PC-3 (cell line): Measurements from ENCODE around the gene OCA2. TPM values are rescaled to one million over a fixed set of nuclear protein-coding genes. Genes with fewer than 3 reads are reported as not detected.

Experiments used
- ATAC-seq: fragments of 200-7000 bp; cut with Tn5 transposase; 2 replicates; pipeline ENCODE4 v1.9.1; 2020; ENCODE audit warnings: mild to moderate bottlenecking, moderate library complexity
- BruUV-seq: library from RNA; stranded (reverse); fragments of 400-500 nt; replicated peaks from 2 replicates; lab custom pipeline; 2021; lab: Mats Ljungman, UMichigan
- CTCF ChIA-PET: fragments of 300-600 bp; sonication (Branson Sonifier 250); formaldehyde crosslinking; loops from one replicate; lab custom pipeline; 2022; ENCODE audit warnings: antibody characterized with exemption; lab: Charles Lee
- POLR2A ChIA-PET: fragments of 300-600 bp; sonication (Branson Sonifier 250); formaldehyde crosslinking; loops from one replicate; lab custom pipeline; 2022; ENCODE audit warnings: antibody characterized with exemption; ENCODE audit not compliant: unreplicated experiment; lab: Charles Lee
- DNase-seq: peaks from one replicate; pipeline ENCODE4 v3.0.0-alpha.2; 2015
- H2AFZ ChIP-seq: fragments of 300-600 bp; sonication (generic); 2 replicates; pipeline ENCODE4 v1.6.0; 2016; ENCODE audit warnings: antibody characterized with exemption, low read length
- H3F3A ChIP-seq: fragments of 300-600 bp; sonication (generic); one replicate; pipeline ENCODE4 v1.6.0; 2017; ENCODE audit warnings: antibody characterized with exemption, low read length, control low read depth, mild to moderate bottlenecking; ENCODE audit not compliant: unreplicated experiment
- H3K27ac ChIP-seq: fragments of 300-600 bp; sonication (generic); 2 replicates; pipeline ENCODE4 v1.5.1; 2016; ENCODE audit warnings: mild to moderate bottlenecking, low read length
- H3K27me3 ChIP-seq: fragments of 300-600 bp; sonication (generic); 2 replicates; pipeline ENCODE4 v1.6.1; 2016; ENCODE audit warnings: low read length, mixed read lengths
- H3K36me3 ChIP-seq: fragments of 300-600 bp; sonication (generic); 2 replicates; pipeline ENCODE4 v1.6.1; 2016; ENCODE audit warnings: low read depth, mixed run types, low read length, mixed read lengths
- H3K4me1 ChIP-seq: fragments of 300-600 bp; sonication (generic); 2 replicates; pipeline ENCODE4 v1.5.1; 2016; ENCODE audit warnings: low read length; ENCODE audit not compliant: insufficient read depth
- H3K4me2 ChIP-seq: fragments of 300-600 bp; sonication (generic); 2 replicates; pipeline ENCODE4 v1.6.0; 2016; ENCODE audit warnings: low read length
- H3K4me3 ChIP-seq: fragments of 300-600 bp; sonication (generic); 2 replicates; pipeline ENCODE4 v1.5.1; 2016; ENCODE audit warnings: mild to moderate bottlenecking, low read length, mixed read lengths
- H3K79me2 ChIP-seq: fragments of 300-600 bp; sonication (generic); 2 replicates; pipeline ENCODE4 v1.6.1; 2017; ENCODE audit warnings: low read length, mixed read lengths
- H3K9ac ChIP-seq: fragments of 300-600 bp; sonication (generic); 2 replicates; pipeline ENCODE4 v1.6.0; 2016; ENCODE audit warnings: mild to moderate bottlenecking, low read length
- H3K9me2 ChIP-seq: fragments of 300-600 bp; sonication (generic); replicated peaks from 2 replicates; pipeline ENCODE4 v1.6.1; 2016; ENCODE audit warnings: mixed run types, low read length, mixed read lengths
- H3K9me3 ChIP-seq: fragments of 300-600 bp; sonication (generic); 2 replicates; pipeline ENCODE4 v1.6.1; 2016; ENCODE audit warnings: low read length, mixed read lengths
- H4K20me1 ChIP-seq: fragments of 300-600 bp; sonication (generic); 2 replicates; pipeline ENCODE4 v1.6.1; 2016; ENCODE audit warnings: low read length, mixed read lengths
- EZH2 ChIP-seq: fragments of 300-600 bp; sonication (generic); IDR thresholded peaks from one replicate; pipeline ENCODE4 v1.6.1; 2017; ENCODE audit warnings: antibody characterized with exemption, mild to moderate bottlenecking, low read length; ENCODE audit not compliant: unreplicated experiment
- EZH2phosphoT487 ChIP-seq: fragments of 300-600 bp; sonication (generic); IDR thresholded peaks from 2 replicates; pipeline ENCODE4 v1.6.1; 2018; ENCODE audit warnings: mild to moderate bottlenecking, antibody characterized with exemption, low read length, borderline replicate concordance
- intact Hi-C: fragments of 100-400 bp; cut with micrococcal nuclease; formaldehyde crosslinking; loops from 2 replicates; pipeline ENCODE4 v1.9.0; 2023
- total RNA-seq: library from RNA; depleted of rRNA; stranded (reverse); fragments of >200 nt; gene quantifications from 2 replicates; pipeline ENCODE4 v1.2.3, GENCODE V29; 2014
- TF ChIP-seq, protein P1 (sequence below): fragments of 300-600 bp; sonication (generic); conservative IDR thresholded peaks from 2 replicates; pipeline ENCODE4 v1.5.1; 2017; ENCODE audit warnings: antibody characterized with exemption, low read depth, mild to moderate bottlenecking, low read length

Gene OCA2
- total RNA-seq, 1 experiment from 2014 or later, result not detected

- POLR2A ChIA-PET, result no interaction called here
Observed at GRCh38 chr15:27843146-27843545, 256.0 kb downstream of the OCA2 start.

GRCh38 chr15:27842526-27842925, 256.6 kb downstream of the OCA2 start:
- Histone ChIP-seq H3F3A (no peaks in the 10 kb centered on the region), H4K20me1 (no peaks in the 10 kb centered on the region), H3K9me3 (0 out of 2 replicates have a peak, but pooled peaks cover 3% of the 10 kb centered on the region), H3K4me3 (no peak overlapping the region), H3K4me1 (peaks cover 3% of the 10 kb centered on the region; the same call in 1 of the 2 replicates), H3K4me2 (no peak overlapping the region), H3K79me2 (no peaks in the 10 kb centered on the region), H3K9me2 (no peaks in the 10 kb centered on the region), H2AFZ (no peak overlapping the region), H3K27ac (no peak overlapping the region), H3K9ac (no peak overlapping the region), H3K36me3 (no peaks in the 10 kb centered on the region), H3K27me3 (no peaks in the 10 kb centered on the region)
- TF ChIP-seq EZH2 (no peak), EZH2phosphoT487 (no peak)
- TF ChIP-seq, protein P1, sequence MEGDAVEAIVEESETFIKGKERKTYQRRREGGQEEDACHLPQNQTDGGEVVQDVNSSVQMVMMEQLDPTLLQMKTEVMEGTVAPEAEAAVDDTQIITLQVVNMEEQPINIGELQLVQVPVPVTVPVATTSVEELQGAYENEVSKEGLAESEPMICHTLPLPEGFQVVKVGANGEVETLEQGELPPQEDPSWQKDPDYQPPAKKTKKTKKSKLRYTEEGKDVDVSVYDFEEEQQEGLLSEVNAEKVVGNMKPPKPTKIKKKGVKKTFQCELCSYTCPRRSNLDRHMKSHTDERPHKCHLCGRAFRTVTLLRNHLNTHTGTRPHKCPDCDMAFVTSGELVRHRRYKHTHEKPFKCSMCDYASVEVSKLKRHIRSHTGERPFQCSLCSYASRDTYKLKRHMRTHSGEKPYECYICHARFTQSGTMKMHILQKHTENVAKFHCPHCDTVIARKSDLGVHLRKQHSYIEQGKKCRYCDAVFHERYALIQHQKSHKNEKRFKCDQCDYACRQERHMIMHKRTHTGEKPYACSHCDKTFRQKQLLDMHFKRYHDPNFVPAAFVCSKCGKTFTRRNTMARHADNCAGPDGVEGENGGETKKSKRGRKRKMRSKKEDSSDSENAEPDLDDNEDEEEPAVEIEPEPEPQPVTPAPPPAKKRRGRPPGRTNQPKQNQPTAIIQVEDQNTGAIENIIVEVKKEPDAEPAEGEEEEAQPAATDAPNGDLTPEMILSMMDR, result no peak
- CTCF ChIA-PET, result no interaction called here
- intact Hi-C loops, result no loop called here
- BruUV-seq, result no TSS peak
- POLR2A ChIA-PET, result no interaction called here
- ATAC-seq (no peak), DNase-seq (no peak)

More at GRCh38 chr15:27843146-27843545, 256.0 kb downstream of the OCA2 start:
- Histone ChIP-seq H3K27ac (no peak overlapping the region), H2AFZ (no peak overlapping the region), H3K36me3 (no peaks in the 10 kb centered on the region), H3K9ac (no peak overlapping the region), H3F3A (no peaks in the 10 kb centered on the region), H4K20me1 (no peaks in the 10 kb centered on the region), H3K79me2 (no peaks in the 10 kb centered on the region), H3K27me3 (no peaks in the 10 kb centered on the region), H3K4me1 (peaks cover 3% of the 10 kb centered on the region; the same call in 1 of the 2 replicates), H3K9me3 (0 out of 2 replicates have a peak, but pooled peaks cover under 1% of the 10 kb centered on the region), H3K4me2 (no peak overlapping the region), H3K9me2 (no peaks in the 10 kb centered on the region), H3K4me3 (no peak overlapping the region)
- no peak for ATAC-seq
- intact Hi-C loops, result no loop called here
- CTCF ChIA-PET, result no interaction called here
- BruUV-seq, result no TSS peak
- TF ChIP-seq EZH2phosphoT487 (no peak), EZH2 (no peak)
- TF ChIP-seq, protein P1, result no peak
- DNase-seq, result no peak

GRCh38 chr15:27835233-27835939, 263.7 kb downstream of the OCA2 start:
- ATAC-seq, result no peak

More at GRCh38 chr15:27835233-27835939, 263.7 kb downstream of the OCA2 start:
- intact Hi-C loops, result no loop called here
- no peaks in the 10 kb centered on the region for H3K27me3 ChIP-seq
- no peak overlapping the region for H2AFZ ChIP-seq
- no peaks in the 10 kb centered on the region for H3K9me2 ChIP-seq
- no peaks in the 10 kb centered on the region for H3K79me2 ChIP-seq
- no peaks in the 10 kb centered on the region for H3K4me1 ChIP-seq
- H3F3A ChIP-seq, result no peaks in the 10 kb centered on the region
- ChIA-PET CTCF (no interaction called here), POLR2A (no interaction called here)
- BruUV-seq, result no TSS peak
- 0 out of 2 replicates have a peak, but pooled peaks cover 3% of the 10 kb centered on the region for H3K9me3 ChIP-seq
- no peaks in the 10 kb centered on the region for H4K20me1 ChIP-seq
- H3K36me3 ChIP-seq, result no peaks in the 10 kb centered on the region
- DNase-seq, result no peak
- H3K9ac ChIP-seq, result no peak overlapping the region
- H3K4me3 ChIP-seq, result no peak overlapping the region
- no peak overlapping the region for H3K4me2 ChIP-seq
- no peak overlapping the region for H3K27ac ChIP-seq
- no peak for TF ChIP-seq EZH2
- TF ChIP-seq, protein P1, result no peak
- no peak for TF ChIP-seq EZH2phosphoT487
